HUES6 (cell line): Measurements from ENCODE around the gene GOLGA8O.
"Not testable (repeated sequence)": the region's sequence is repeated elsewhere in the genome, so short reads cannot be mapped to it uniquely, and the experiment has no call there.

Experiments used
- H3K27ac ChIP-seq: 2 replicates; pipeline ENCODE4 v1.7.0; 2013; ENCODE audit warnings: low read depth, mild to moderate bottlenecking, low read length, inconsistent platforms
- H3K27me3 ChIP-seq: 2 replicates; pipeline ENCODE4 v1.6.1; 2013; ENCODE audit warnings: low read length; ENCODE audit not compliant: control insufficient read depth, insufficient read depth
- H3K36me3 ChIP-seq: 2 replicates; pipeline ENCODE4 v1.6.1; 2013; ENCODE audit warnings: low read length; ENCODE audit not compliant: control insufficient read depth, insufficient read depth
- H3K4me1 ChIP-seq: 2 replicates; pipeline ENCODE4 v1.6.1; 2013; ENCODE audit warnings: low read length; ENCODE audit not compliant: control insufficient read depth, insufficient read depth
- H3K4me3 ChIP-seq: 2 replicates; pipeline ENCODE4 v1.5.1; 2013; ENCODE audit warnings: low read depth, low read length
- H3K9ac ChIP-seq: one replicate; pipeline ENCODE4 v1.6.1; 2013; ENCODE audit warnings: mild to moderate bottlenecking, low read length
- H3K9me3 ChIP-seq: 2 replicates; pipeline ENCODE4 v1.6.1; 2013; ENCODE audit warnings: low read depth, low read length; ENCODE audit not compliant: control insufficient read depth, insufficient read depth

The GOLGA8O gene

GRCh38 chr15:32427635-32428034 is 27.8 kb downstream of the GOLGA8O start:
- not testable (repeated sequence) for H3K27ac ChIP-seq, H3K9ac ChIP-seq, H3K9me3 ChIP-seq, H3K4me3 ChIP-seq, H3K27me3 ChIP-seq, H3K36me3 ChIP-seq, H3K4me1 ChIP-seq

DNA sequence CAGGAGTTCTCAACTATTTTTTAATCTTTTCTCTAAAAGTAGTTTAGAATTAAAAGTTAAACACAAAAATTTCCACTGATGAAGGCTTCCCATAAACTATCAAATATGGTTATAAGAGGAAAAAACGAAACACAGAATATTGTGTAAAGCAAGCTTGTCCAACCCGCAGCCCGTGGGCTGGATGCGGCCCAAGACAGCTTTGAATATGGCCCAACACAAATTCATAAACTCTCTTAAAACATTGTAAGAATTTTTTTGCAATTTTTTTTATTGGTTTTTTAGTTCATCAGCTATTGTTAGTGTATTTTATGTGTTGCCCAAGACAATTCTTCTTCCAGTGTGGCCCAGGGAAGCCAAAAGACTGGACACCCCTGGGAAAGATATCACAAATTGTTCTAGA is 28.9 kb downstream of the GOLGA8O start:
- not testable (repeated sequence) for H3K9ac ChIP-seq, H3K36me3 ChIP-seq, H3K4me1 ChIP-seq, H3K27me3 ChIP-seq, H3K4me3 ChIP-seq, H3K9me3 ChIP-seq, H3K27ac ChIP-seq

DNA sequence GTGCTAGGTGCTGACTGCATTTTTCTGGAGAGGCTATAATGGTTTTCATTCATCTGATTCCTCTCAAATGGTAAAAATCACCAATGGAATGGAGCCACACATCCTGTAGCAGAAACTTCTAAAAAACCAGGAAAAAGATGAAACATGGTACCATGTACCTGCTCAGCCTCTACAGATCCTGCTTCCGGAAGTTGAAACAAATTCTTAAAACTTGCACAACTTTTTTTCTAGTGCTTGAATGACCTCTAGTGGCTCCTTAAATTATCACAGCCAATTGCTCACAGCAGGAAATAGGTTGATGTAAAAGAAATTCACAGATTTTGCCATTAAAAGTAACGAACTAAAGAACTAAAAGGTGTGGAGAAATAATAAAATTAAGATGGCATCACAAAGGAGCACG is 47.5 kb downstream of the GOLGA8O start:
- H3K27ac ChIP-seq, H3K27me3 ChIP-seq, H3K4me3 ChIP-seq, H3K9ac ChIP-seq, H3K9me3 ChIP-seq, H3K36me3 ChIP-seq, H3K4me1 ChIP-seq: not testable (repeated sequence)

DNA sequence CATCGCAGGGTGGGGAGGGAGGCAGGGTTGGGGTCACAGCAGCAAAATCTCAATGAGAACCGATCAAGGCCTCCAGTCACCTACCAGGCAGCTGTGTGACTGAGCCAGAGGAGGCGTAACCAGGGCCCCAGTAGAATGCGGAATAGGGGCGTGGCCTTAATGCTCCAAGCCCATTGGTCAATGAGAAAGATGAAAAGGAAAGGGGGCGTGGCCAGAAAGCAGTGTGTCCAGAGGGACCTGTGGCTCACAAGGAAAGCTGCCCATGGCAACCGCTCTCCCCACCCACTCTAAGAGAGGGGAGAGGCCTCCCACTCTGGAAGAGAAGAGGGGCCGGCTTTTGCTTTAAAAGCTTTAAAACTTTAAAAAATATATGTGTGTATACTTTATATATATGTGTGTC is 52.2 kb downstream of the GOLGA8O start, which contains the start of gene GOLGA8K:
Gene GOLGA8K (minus strand): TSS at position 101 of the 400 bp plus-strand sequence. CDS start 98 bp downstream, at position 3.
- H3K4me3 ChIP-seq, H3K9me3 ChIP-seq, H3K27ac ChIP-seq, H3K4me1 ChIP-seq, H3K9ac ChIP-seq, H3K27me3 ChIP-seq, H3K36me3 ChIP-seq: not testable (repeated sequence)

GRCh38 chr15:32396522-32396921 is 58.9 kb downstream of the GOLGA8O start:
- H3K9ac ChIP-seq, H3K27ac ChIP-seq, H3K27me3 ChIP-seq, H3K36me3 ChIP-seq, H3K4me1 ChIP-seq, H3K4me3 ChIP-seq, H3K9me3 ChIP-seq: not testable (repeated sequence)
